Activated CD4-positive, alpha-beta T cell treated with anti-CD3 and anti-CD28 coated beads for 36 hours (primary cell): ENCODE data around the gene CACNA1C. TPM values are rescaled to one million over a fixed set of nuclear protein-coding genes. Genes with fewer than 3 reads are reported as not detected.

Experiments used
- ATAC-seq: fragments of 200-7000 bp; cut with Tn5 transposase; one replicate; pipeline ENCODE4 v1.10.0; 2021; ENCODE audit warnings: mild to moderate bottlenecking, moderate library complexity
- CTCF ChIA-PET: fragments of 350-600 bp; sonication (Branson Sonifier 250); formaldehyde crosslinking; loops from one replicate; lab custom pipeline; 2021; ENCODE audit warnings: antibody characterized with exemption; lab: Charles Lee
- POLR2A ChIA-PET: fragments of 350-600 bp; sonication (Branson Sonifier 250); formaldehyde crosslinking; loops from one replicate; lab custom pipeline; 2021; ENCODE audit warnings: antibody characterized with exemption, inconsistent platforms; lab: Charles Lee
- DNase-seq: peaks from one replicate; pipeline ENCODE4 v3.0.0-alpha.2; 2020
- H3K27ac Mint-ChIP-seq: one replicate; pipeline ENCODE4 v1.8.0; 2021; ENCODE audit warnings: mixed read lengths
- H3K27me3 Mint-ChIP-seq: one replicate; pipeline ENCODE4 v1.8.0; 2021; ENCODE audit warnings: mixed read lengths
- H3K36me3 Mint-ChIP-seq: one replicate; pipeline ENCODE4 v1.8.0; 2021; ENCODE audit warnings: low read depth, mixed read lengths
- H3K4me1 Mint-ChIP-seq: one replicate; pipeline ENCODE4 v1.8.0; 2021; ENCODE audit warnings: mixed read lengths
- H3K4me3 Mint-ChIP-seq: one replicate; pipeline ENCODE4 v1.8.0; 2021; ENCODE audit warnings: mild to moderate bottlenecking, moderate library complexity, mixed read lengths
- H3K9me3 Mint-ChIP-seq: one replicate; pipeline ENCODE4 v1.8.0; 2021; ENCODE audit warnings: low read depth, mixed read lengths
- intact Hi-C, 2 experiments: fragments of 100-400 bp; cut with DNase I in 1 of 2; cut with micrococcal nuclease in 1 of 2; formaldehyde crosslinking; loops; one replicate each; pipeline versions ENCODE4 v1.14.2 to v1.15.1; 2022 to 2024; cut with DNase I, micrococcal nuclease
- total RNA-seq, 2 experiments: library from RNA; stranded (reverse); gene quantifications; one replicate each; pipeline ENCODE4 v1.2.3, GENCODE V29; 2021

Gene CACNA1C
- total RNA-seq, 2 experiments from 2014 or later = 0.11 TPM

DNA sequence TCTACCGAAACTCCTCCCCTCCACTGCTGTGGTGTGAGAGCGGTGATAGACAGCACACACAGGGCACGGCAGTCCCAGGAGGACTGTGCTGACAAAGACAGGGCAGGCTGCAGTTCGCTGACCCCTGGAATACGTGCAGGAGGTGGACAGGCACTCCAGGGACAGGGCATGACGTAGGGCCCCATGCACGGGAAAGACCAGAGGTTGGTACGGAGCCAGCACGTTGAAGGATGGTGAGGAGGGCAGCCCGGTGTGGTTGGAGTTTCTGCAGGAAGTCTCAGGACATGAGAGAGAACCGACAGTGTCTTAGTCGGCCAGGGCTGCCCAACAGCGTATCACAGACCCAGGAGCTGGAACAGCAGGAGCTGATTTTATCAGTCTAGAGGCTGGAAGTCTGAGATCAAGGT lies 487.8 kb downstream of the CACNA1C start:
- Mint-ChIP-seq H3K36me3 (no peaks in the 10 kb centered on the region), H3K27me3 (peaks cover 2% of the 10 kb centered on the region), H3K27ac (no peak overlapping the region), H3K4me3 (no peak overlapping the region), H3K9me3 (no peaks in the 10 kb centered on the region), H3K4me1 (no peaks in the 10 kb centered on the region)
- DNase-seq = no peak
- POLR2A ChIA-PET = no interaction called here
- CTCF ChIA-PET = no interaction called here
- no peak for ATAC-seq
- intact Hi-C loops = no loop called here

DNA sequence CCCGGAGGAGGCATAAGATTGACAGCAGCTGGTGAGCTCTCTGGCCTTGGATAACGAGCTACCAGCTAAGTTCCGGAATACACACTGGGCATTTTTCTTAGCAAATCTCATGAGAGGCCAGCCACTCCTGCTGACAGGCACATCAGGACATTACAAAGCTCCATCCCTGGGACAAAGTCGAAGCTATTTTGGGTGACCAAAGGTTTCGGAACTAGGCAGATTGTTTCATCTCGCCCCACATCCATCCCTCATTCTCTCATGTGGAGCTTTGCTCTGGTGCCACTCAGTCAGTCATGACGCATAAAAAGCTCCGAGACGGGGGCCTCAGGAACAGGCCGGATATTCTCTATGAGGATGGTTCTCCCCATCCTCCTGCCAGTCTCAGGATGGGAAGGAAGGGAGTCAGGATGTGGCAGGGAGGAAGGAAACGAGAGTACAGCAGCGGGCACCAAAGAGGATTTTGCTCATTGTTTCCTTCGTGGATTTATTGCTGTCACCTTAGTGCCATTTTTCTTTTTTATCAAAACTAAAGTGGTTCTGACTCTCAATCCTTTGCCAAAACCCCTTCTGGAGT lies 488.9 kb downstream of the CACNA1C start:
- Mint-ChIP-seq H3K4me1 (no peaks in the 10 kb centered on the region), H3K27ac (no peak overlapping the region), H3K4me3 (no peak overlapping the region), H3K9me3 (no peaks in the 10 kb centered on the region), H3K36me3 (no peaks in the 10 kb centered on the region), H3K27me3 (peaks cover 2% of the 10 kb centered on the region)
- ChIA-PET POLR2A (no interaction called here), CTCF (no interaction called here)
- no peak for DNase-seq
- intact Hi-C loops = no loop called here
- ATAC-seq = no peak

- Mint-ChIP-seq H3K4me3 (no peak overlapping the region), H3K4me1 (no peaks in the 10 kb centered on the region), H3K9me3 (no peaks in the 10 kb centered on the region), H3K27me3 (peaks cover 2% of the 10 kb centered on the region), H3K27ac (peak overlapping the region; percentile 43), H3K36me3 (no peaks in the 10 kb centered on the region)
- ChIA-PET CTCF (no interaction called here), POLR2A (no interaction called here)
- DNase-seq (peak; percentile 18), ATAC-seq (peak; percentile 94)
- intact Hi-C loops = no loop called here
Measured at GRCh38 chr12:2543801-2544200, 491.0 kb downstream of the CACNA1C start.

- DNase-seq = no peak
- H3K27ac Mint-ChIP-seq = peak overlapping the region; percentile 43
- H3K4me3 Mint-ChIP-seq = no peak overlapping the region
- ATAC-seq = peak; percentile 18
- CTCF ChIA-PET = interaction anchor here (0.6 kb wide), 1 partner anchor 14 kb away, joined by 3 read pairs; no protein-coding TSS in a partner anchor
- intact Hi-C loops = no loop called here
- H3K9me3 Mint-ChIP-seq = no peaks in the 10 kb centered on the region
- H3K36me3 Mint-ChIP-seq = no peaks in the 10 kb centered on the region
- POLR2A ChIA-PET = no interaction called here
- H3K27me3 Mint-ChIP-seq = peaks cover 2% of the 10 kb centered on the region
- H3K4me1 Mint-ChIP-seq = no peaks in the 10 kb centered on the region
Measured at GRCh38 chr12:2544230-2544629, 491.4 kb downstream of the CACNA1C start.

DNA sequence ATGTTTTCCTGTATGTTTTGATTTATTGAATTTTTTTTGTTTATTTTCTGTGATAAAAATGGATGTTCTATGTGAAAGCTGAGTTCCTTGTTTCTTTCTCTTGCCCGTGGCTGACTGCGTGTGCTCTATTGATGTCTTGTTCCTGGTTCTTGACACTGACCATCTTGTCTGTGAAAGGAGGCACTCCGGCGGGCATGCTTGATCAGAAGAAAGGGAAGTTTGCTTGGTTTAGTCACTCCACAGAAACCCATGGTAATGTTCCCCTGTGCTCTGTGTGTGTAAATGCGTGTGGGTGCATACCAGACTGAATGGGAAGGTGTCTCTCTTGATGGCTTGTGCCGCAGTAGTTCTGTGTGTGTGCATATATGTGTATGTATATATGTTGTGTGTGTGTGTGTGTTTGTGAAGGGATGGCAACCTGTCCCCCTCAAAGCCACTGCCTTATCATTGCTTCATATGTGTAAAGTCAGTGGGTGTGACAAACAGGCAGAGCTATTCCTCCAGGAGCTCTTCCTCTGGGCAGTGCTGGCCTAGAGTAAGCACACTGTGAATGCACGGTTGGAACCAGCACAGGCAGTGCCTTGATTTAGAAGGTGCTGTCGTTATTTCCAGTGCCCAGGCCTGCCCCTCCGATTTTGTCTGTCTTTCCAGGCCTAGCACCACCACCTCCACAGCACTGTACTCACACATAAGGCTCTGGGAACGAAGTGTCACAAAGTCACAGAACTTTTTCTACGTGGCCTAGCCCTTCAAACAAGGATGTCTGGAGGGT lies 494.7 kb downstream of the CACNA1C start:
- DNase-seq = no peak
- Mint-ChIP-seq H3K9me3 (no peaks in the 10 kb centered on the region), H3K27me3 (peaks cover 5% of the 10 kb centered on the region), H3K27ac (no peak overlapping the region), H3K36me3 (no peaks in the 10 kb centered on the region), H3K4me3 (no peak overlapping the region), H3K4me1 (no peaks in the 10 kb centered on the region)
- CTCF ChIA-PET = interaction anchor here (0.5 kb wide), 1 partner anchor 656 kb away, joined by 3 read pairs; no protein-coding TSS in a partner anchor
- POLR2A ChIA-PET = no interaction called here
- no peak for ATAC-seq
- intact Hi-C loops = no loop called here

DNA sequence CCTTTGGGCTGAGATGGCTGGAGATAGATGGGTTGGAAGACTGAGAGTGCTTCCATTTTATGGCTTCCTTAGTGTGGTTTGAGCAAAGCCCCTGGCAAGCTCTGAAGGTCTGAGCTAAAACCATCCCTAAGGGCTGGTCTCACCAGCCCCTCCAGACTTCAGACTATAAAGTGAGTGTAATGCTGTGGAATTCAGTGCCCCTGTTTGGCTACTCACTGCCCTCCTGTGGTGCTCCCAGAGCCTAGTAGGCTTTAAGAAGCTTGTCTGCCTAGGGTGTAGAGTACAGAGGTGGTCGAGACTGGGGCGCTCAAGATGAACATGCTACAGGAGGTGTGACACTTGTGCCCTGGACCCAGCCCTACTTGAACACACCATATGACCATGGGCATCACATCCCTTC lies 495.3 kb downstream of the CACNA1C start:
- DNase-seq (no peak), ATAC-seq (no peak)
- Mint-ChIP-seq H3K27me3 (peaks cover 3% of the 10 kb centered on the region), H3K36me3 (no peaks in the 10 kb centered on the region), H3K27ac (no peak overlapping the region), H3K9me3 (no peaks in the 10 kb centered on the region), H3K4me3 (no peak overlapping the region), H3K4me1 (no peaks in the 10 kb centered on the region)
- CTCF ChIA-PET = interaction anchor here (0.5 kb wide), 1 partner anchor 655 kb away, joined by 3 read pairs; no protein-coding TSS in a partner anchor
- POLR2A ChIA-PET = no interaction called here
- intact Hi-C loops = no loop called here

DNA sequence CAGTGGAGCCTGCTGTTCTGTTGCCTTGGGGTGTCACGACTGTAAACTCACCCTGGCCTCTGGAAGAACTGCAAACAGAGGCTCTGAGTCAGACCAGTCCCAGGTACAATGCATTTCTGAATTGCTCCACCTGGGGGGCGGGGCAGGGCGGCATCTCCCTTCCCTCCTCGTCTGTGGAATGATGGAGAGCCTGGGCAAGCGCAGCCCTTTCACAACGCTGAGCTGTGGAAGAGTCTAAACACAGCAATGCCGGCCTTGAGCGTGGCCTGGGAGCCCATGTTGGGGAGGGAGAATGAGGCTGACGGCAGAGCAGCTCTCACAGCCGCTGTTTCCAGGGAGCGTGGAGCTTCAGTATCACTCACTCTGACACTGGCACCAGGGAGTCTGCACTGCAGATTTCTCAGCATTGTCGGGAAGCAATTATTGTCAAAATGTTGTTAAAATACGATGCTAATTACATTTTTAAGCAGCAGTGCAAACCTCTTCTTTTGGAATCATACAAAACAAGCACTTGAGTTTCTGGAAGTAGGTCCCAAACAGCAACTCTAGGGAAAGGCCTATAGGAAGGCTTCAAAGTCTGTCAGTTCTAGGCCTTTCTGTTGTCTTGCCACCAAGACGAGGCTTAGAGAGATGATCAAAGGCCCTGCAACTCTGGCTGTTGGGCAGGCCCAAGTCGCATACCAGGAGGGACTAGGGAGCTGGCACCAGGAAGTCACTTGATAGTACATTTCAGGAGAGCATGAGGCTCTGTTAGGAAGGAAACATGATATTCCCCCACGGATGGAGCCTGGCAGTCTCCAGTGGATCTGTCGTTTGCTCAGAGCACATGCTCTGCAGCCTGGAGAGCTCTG lies 498.0 kb downstream of the CACNA1C start:
- ATAC-seq = no peak
- H3K4me1 Mint-ChIP-seq = no peaks in the 10 kb centered on the region
- H3K27me3 Mint-ChIP-seq = peaks cover 3% of the 10 kb centered on the region
- no peak for DNase-seq
- H3K9me3 Mint-ChIP-seq = no peaks in the 10 kb centered on the region
- ChIA-PET CTCF (no interaction called here), POLR2A (no interaction called here)
- intact Hi-C loops = no loop called here
- no peaks in the 10 kb centered on the region for H3K36me3 Mint-ChIP-seq
- no peak overlapping the region for H3K4me3 Mint-ChIP-seq
- no peak overlapping the region for H3K27ac Mint-ChIP-seq

- CTCF ChIA-PET = no interaction called here
- H3K27me3 Mint-ChIP-seq = peaks cover 3% of the 10 kb centered on the region
Measured at GRCh38 chr12:2551412-2551900, 498.7 kb downstream of the CACNA1C start.

DNA sequence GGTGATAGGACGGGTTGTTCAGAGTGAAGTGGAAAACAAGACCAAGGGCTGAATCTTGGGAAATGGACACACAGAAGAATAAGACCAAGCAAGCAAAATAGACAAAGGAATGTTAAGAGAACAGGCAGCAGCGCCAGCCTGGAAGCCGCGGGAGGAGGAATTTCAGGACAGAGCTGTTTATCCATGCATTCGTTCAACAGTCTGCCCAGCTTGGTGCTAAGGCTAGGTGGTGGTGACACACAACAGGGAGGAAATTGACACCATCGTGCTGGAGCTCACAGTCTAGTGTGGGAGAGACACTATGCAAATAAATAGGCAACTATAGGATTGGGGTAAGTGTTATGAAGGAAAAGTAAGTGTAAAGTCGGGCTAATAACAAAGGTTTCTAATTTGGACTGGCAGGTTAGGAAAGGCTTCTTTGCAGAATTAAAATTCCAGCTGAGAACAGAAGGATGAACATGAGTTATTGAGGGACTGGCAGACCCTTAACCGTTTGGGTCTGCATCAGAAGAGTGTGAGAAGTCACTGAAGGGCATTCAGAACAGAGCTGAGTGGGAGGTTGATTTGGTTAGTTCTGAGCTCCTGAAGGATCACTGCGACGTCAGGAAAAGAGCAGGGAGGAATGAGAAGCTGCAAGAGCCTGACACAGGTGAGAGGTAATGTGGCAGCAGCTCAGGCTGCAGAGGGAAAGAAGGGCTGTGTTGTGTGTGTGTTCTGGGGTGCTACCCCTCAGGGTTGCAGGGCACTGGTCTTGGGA lies 499.4 kb downstream of the CACNA1C start:
- Mint-ChIP-seq H3K4me1 (no peaks in the 10 kb centered on the region), H3K9me3 (no peaks in the 10 kb centered on the region), H3K4me3 (no peak overlapping the region), H3K27me3 (peaks cover 3% of the 10 kb centered on the region), H3K36me3 (no peaks in the 10 kb centered on the region), H3K27ac (no peak overlapping the region)
- CTCF ChIA-PET = no interaction called here
- ATAC-seq (no peak), DNase-seq (no peak)
- POLR2A ChIA-PET = no interaction called here
- intact Hi-C loops = no loop called here

More at GRCh38 chr12:2551412-2551900, 498.7 kb downstream of the CACNA1C start:
- Mint-ChIP-seq H3K4me1 (no peaks in the 10 kb centered on the region), H3K27ac (no peak overlapping the region), H3K36me3 (no peaks in the 10 kb centered on the region), H3K9me3 (no peaks in the 10 kb centered on the region), H3K4me3 (no peak overlapping the region)
- intact Hi-C loops = no loop called here
- ATAC-seq (no peak), DNase-seq (no peak)
- POLR2A ChIA-PET = no interaction called here

GRCh38 chr12:2553388-2554126 lies 500.8 kb downstream of the CACNA1C start:
- ATAC-seq (no peak), DNase-seq (no peak)
- CTCF ChIA-PET = no interaction called here
- intact Hi-C loops = no loop called here
- Mint-ChIP-seq H3K36me3 (no peaks in the 10 kb centered on the region), H3K4me3 (no peak overlapping the region), H3K9me3 (no peaks in the 10 kb centered on the region), H3K4me1 (no peaks in the 10 kb centered on the region), H3K27me3 (peaks cover 3% of the 10 kb centered on the region), H3K27ac (no peak overlapping the region)
- POLR2A ChIA-PET = interaction anchor here (0.6 kb wide), 1 partner anchor 15 kb away, joined by 3 read pairs; no protein-coding TSS in a partner anchor
